Activated CD4-positive, alpha-beta T cell treated with anti-CD3 and anti-CD28 coated beads for 36 hours (primary cell): ENCODE results near the gene KIF21A. TPM values are rescaled to one million over a fixed set of nuclear protein-coding genes. Genes with fewer than 3 reads are reported as not detected.

Source experiments
- ATAC-seq: fragments of 200-7000 bp; cut with Tn5 transposase; one replicate; pipeline ENCODE4 v1.10.0; 2021; ENCODE audit warnings: mild to moderate bottlenecking, moderate library complexity
- CTCF ChIA-PET: fragments of 350-600 bp; sonication (Branson Sonifier 250); formaldehyde crosslinking; loops from one replicate; lab custom pipeline; 2021; ENCODE audit warnings: antibody characterized with exemption; lab: Charles Lee
- POLR2A ChIA-PET: fragments of 350-600 bp; sonication (Branson Sonifier 250); formaldehyde crosslinking; loops from one replicate; lab custom pipeline; 2021; ENCODE audit warnings: antibody characterized with exemption, inconsistent platforms; lab: Charles Lee
- DNase-seq: peaks from one replicate; pipeline ENCODE4 v3.0.0-alpha.2; 2020
- H3K27ac Mint-ChIP-seq: one replicate; pipeline ENCODE4 v1.8.0; 2021; ENCODE audit warnings: mixed read lengths
- H3K27me3 Mint-ChIP-seq: one replicate; pipeline ENCODE4 v1.8.0; 2021; ENCODE audit warnings: mixed read lengths
- H3K36me3 Mint-ChIP-seq: one replicate; pipeline ENCODE4 v1.8.0; 2021; ENCODE audit warnings: low read depth, mixed read lengths
- H3K4me1 Mint-ChIP-seq: one replicate; pipeline ENCODE4 v1.8.0; 2021; ENCODE audit warnings: mixed read lengths
- H3K4me3 Mint-ChIP-seq: one replicate; pipeline ENCODE4 v1.8.0; 2021; ENCODE audit warnings: mild to moderate bottlenecking, moderate library complexity, mixed read lengths
- H3K9me3 Mint-ChIP-seq: one replicate; pipeline ENCODE4 v1.8.0; 2021; ENCODE audit warnings: low read depth, mixed read lengths
- intact Hi-C, 2 experiments: fragments of 100-400 bp; cut with DNase I in 1 of 2; cut with micrococcal nuclease in 1 of 2; formaldehyde crosslinking; loops; one replicate each; pipeline versions ENCODE4 v1.14.2 to v1.15.1; 2022 to 2024; cut with DNase I, micrococcal nuclease
- total RNA-seq, 2 experiments: library from RNA; stranded (reverse); gene quantifications; one replicate each; pipeline ENCODE4 v1.2.3, GENCODE V29; 2021

Gene KIF21A
- total RNA-seq, 2 experiments from 2014 or later = 12.0 to 13.9 TPM

- no peaks in the 10 kb centered on the region for H3K36me3 Mint-ChIP-seq
- CTCF ChIA-PET = no interaction called here
- H3K4me1 Mint-ChIP-seq = no peaks in the 10 kb centered on the region
Measured at GRCh38 chr12:39461059-39461458, 18.1 kb upstream of the KIF21A start.

GRCh38 chr12:39459027-39459434, 16.1 kb upstream of the KIF21A start:
- H3K36me3 Mint-ChIP-seq = no peaks in the 10 kb centered on the region
- no peak for ATAC-seq
- H3K9me3 Mint-ChIP-seq = no peaks in the 10 kb centered on the region
- no peaks in the 10 kb centered on the region for H3K27me3 Mint-ChIP-seq
- DNase-seq = no peak
- no peaks in the 10 kb centered on the region for H3K4me1 Mint-ChIP-seq
- ChIA-PET CTCF (no interaction called here), POLR2A (no interaction called here)
- no peak overlapping the region for H3K4me3 Mint-ChIP-seq
- H3K27ac Mint-ChIP-seq = no peak overlapping the region
- intact Hi-C loops = no loop called here

More at GRCh38 chr12:39461059-39461458, 18.1 kb upstream of the KIF21A start:
- Mint-ChIP-seq H3K4me3 (no peak overlapping the region), H3K27ac (no peak overlapping the region), H3K9me3 (no peaks in the 10 kb centered on the region), H3K27me3 (no peaks in the 10 kb centered on the region)
- intact Hi-C loops = no loop called here
- POLR2A ChIA-PET = no interaction called here
- no peak for ATAC-seq
- no peak for DNase-seq

- H3K4me3 Mint-ChIP-seq = no peak overlapping the region
- no peaks in the 10 kb centered on the region for H3K36me3 Mint-ChIP-seq
- ChIA-PET CTCF (interaction anchor here (1.2 to 1.3 kb wide), 2 partner anchors 13 to 28 kb away, joined by 3 read pairs; no protein-coding TSS in a partner anchor), POLR2A (no interaction called here)
- H3K9me3 Mint-ChIP-seq = no peaks in the 10 kb centered on the region
- no peak for ATAC-seq
- peaks cover 3% of the 10 kb centered on the region for H3K27me3 Mint-ChIP-seq
- H3K4me1 Mint-ChIP-seq = no peaks in the 10 kb centered on the region
- no peak overlapping the region for H3K27ac Mint-ChIP-seq
- intact Hi-C loops = no loop called here
- DNase-seq = no peak
Measured at GRCh38 chr12:39451977-39452376, 9.1 kb upstream of the KIF21A start.

GRCh38 chr12:39448038-39448437, 5.1 kb upstream of the KIF21A start:
- no peak for DNase-seq
- Mint-ChIP-seq H3K9me3 (no peaks in the 10 kb centered on the region), H3K4me1 (peaks cover 4% of the 10 kb centered on the region), H3K36me3 (no peaks in the 10 kb centered on the region), H3K27ac (no peak overlapping the region), H3K4me3 (no peak overlapping the region), H3K27me3 (peaks cover 7% of the 10 kb centered on the region)
- no peak for ATAC-seq
- CTCF ChIA-PET = no interaction called here
- POLR2A ChIA-PET = no interaction called here
- intact Hi-C loops = loop anchor here in 1 of 2 experiments (10.0 kb wide), 1 partner anchor 657 kb away; the partner anchor contains the start of gene SLC2A13

GRCh38 chr12:39443929-39444209, 949 bp upstream of the KIF21A start:
- DNase-seq = no peak
- intact Hi-C loops = loop anchor here (1.0 to 10.0 kb wide), 7 partner anchors 23 to 1127 kb away; partner anchors contain the start of genes SLC2A13 (in 2 of the 2), ABCD2 (in 1 of the 2) and ALG10B (in 1 of the 2)
- Mint-ChIP-seq H3K4me1 (peaks cover 19% of the 10 kb centered on the region), H3K27me3 (peaks cover 12% of the 10 kb centered on the region), H3K9me3 (no peaks in the 10 kb centered on the region), H3K27ac (peak overlapping the region; percentile 53), H3K4me3 (peak overlapping the region; percentile 66), H3K36me3 (no peaks in the 10 kb centered on the region)
- no peak for ATAC-seq
- POLR2A ChIA-PET = interaction anchor here (1.0 kb wide), 1 partner anchor 176 kb away, joined by 8 read pairs; the partner anchor contains the start of gene ABCD2
- CTCF ChIA-PET = interaction anchor here (0.7 to 2.1 kb wide), 5 partner anchors 14 to 176 kb away, joined by 3 to 6 read pairs (median 4); partner anchors contain the start of gene ABCD2

GRCh38 chr12:39442831-39443080, 164 bp downstream of the KIF21A start:
- intact Hi-C loops = loop anchor here (1.0 to 10.0 kb wide), 8 partner anchors 25 to 1125 kb away; partner anchors contain the start of genes SLC2A13 (in 2 of the 2), ABCD2 (in 1 of the 2) and ALG10B (in 1 of the 2)
- H3K4me1 Mint-ChIP-seq = peaks cover 19% of the 10 kb centered on the region
- POLR2A ChIA-PET = no interaction called here
- DNase-seq (no peak), ATAC-seq (peak; percentile 21)
- H3K36me3 Mint-ChIP-seq = no peaks in the 10 kb centered on the region
- no peaks in the 10 kb centered on the region for H3K9me3 Mint-ChIP-seq
- CTCF ChIA-PET = interaction anchor here (0.7 to 2.1 kb wide), 4 partner anchors 33 to 177 kb away, joined by 3 to 6 read pairs (median 3); partner anchors contain the start of gene ABCD2
- peaks cover 12% of the 10 kb centered on the region for H3K27me3 Mint-ChIP-seq
- no peak overlapping the region for H3K27ac Mint-ChIP-seq
- H3K4me3 Mint-ChIP-seq = peak overlapping the region; percentile 80

- ChIA-PET POLR2A (no interaction called here), CTCF (interaction anchor here (0.7 to 2.1 kb wide), 4 partner anchors 33 to 178 kb away, joined by 3 to 6 read pairs (median 3); partner anchors contain the start of gene ABCD2)
- peaks cover 19% of the 10 kb centered on the region for H3K4me1 Mint-ChIP-seq
- peaks cover 14% of the 10 kb centered on the region for H3K27me3 Mint-ChIP-seq
- intact Hi-C loops = loop anchor here (1.0 to 10.0 kb wide), 6 partner anchors 124 to 1125 kb away; partner anchors contain the start of genes SLC2A13 (in 2 of the 2) and ALG10B (in 1 of the 2)
- H3K36me3 Mint-ChIP-seq = no peaks in the 10 kb centered on the region
- H3K27ac Mint-ChIP-seq = peak overlapping the region; percentile 78
- peak overlapping the region; percentile 80 for H3K4me3 Mint-ChIP-seq
- H3K9me3 Mint-ChIP-seq = no peaks in the 10 kb centered on the region
- ATAC-seq (no peak), DNase-seq (peak; percentile 64)
Measured at GRCh38 chr12:39441963-39442830, 723 bp downstream of the KIF21A start.

- H3K4me3 Mint-ChIP-seq = peak overlapping the region; percentile 80
- peaks cover 17% of the 10 kb centered on the region for H3K27me3 Mint-ChIP-seq
- H3K9me3 Mint-ChIP-seq = no peaks in the 10 kb centered on the region
- intact Hi-C loops = loop anchor here (5.0 to 10.0 kb wide), 2 partner anchors 663 to 1124 kb away; partner anchors contain the start of genes ALG10B (in 1 of the 2) and SLC2A13 (in 1 of the 2)
- peak overlapping the region; percentile 78 for H3K27ac Mint-ChIP-seq
- peaks cover 19% of the 10 kb centered on the region for H3K4me1 Mint-ChIP-seq
- ChIA-PET CTCF (no interaction called here), POLR2A (no interaction called here)
- ATAC-seq (no peak), DNase-seq (no peak)
- no peaks in the 10 kb centered on the region for H3K36me3 Mint-ChIP-seq
Measured at GRCh38 chr12:39441189-39441962, 1.5 kb downstream of the KIF21A start.

- DNase-seq (no peak), ATAC-seq (no peak)
- Mint-ChIP-seq H3K36me3 (no peaks in the 10 kb centered on the region), H3K4me1 (peaks cover 19% of the 10 kb centered on the region), H3K27me3 (peaks cover 17% of the 10 kb centered on the region), H3K9me3 (no peaks in the 10 kb centered on the region), H3K27ac (no peak overlapping the region), H3K4me3 (no peak overlapping the region)
- ChIA-PET CTCF (no interaction called here), POLR2A (no interaction called here)
- intact Hi-C loops = loop anchor here (5.0 to 10.0 kb wide), 2 partner anchors 664 to 1123 kb away; partner anchors contain the start of genes ALG10B (in 1 of the 2) and SLC2A13 (in 1 of the 2)
Measured at GRCh38 chr12:39440781-39441180, 2.1 kb downstream of the KIF21A start.

- DNase-seq (no peak), ATAC-seq (no peak)
- Mint-ChIP-seq H3K4me1 (peaks cover 19% of the 10 kb centered on the region), H3K9me3 (no peaks in the 10 kb centered on the region), H3K36me3 (no peaks in the 10 kb centered on the region), H3K27ac (no peak overlapping the region), H3K27me3 (peaks cover 17% of the 10 kb centered on the region), H3K4me3 (no peak overlapping the region)
- ChIA-PET POLR2A (no interaction called here), CTCF (interaction anchor here (0.8 kb wide), 1 partner anchor 9 kb away, joined by 3 read pairs; no protein-coding TSS in a partner anchor)
- intact Hi-C loops = loop anchor here (5.0 to 10.0 kb wide), 2 partner anchors 665 to 1123 kb away; partner anchors contain the start of genes ALG10B (in 1 of the 2) and SLC2A13 (in 1 of the 2)
Measured at GRCh38 chr12:39440101-39440500, 2.8 kb downstream of the KIF21A start.

GRCh38 chr12:39435531-39435930, 7.4 kb downstream of the KIF21A start:
- no peak for ATAC-seq
- no peaks in the 10 kb centered on the region for H3K36me3 Mint-ChIP-seq
- intact Hi-C loops = no loop called here
- no peak overlapping the region for H3K4me3 Mint-ChIP-seq
- ChIA-PET CTCF (interaction anchor here (0.8 kb wide), 1 partner anchor 574 kb away, joined by 4 read pairs; no protein-coding TSS in a partner anchor), POLR2A (no interaction called here)
- H3K9me3 Mint-ChIP-seq = no peaks in the 10 kb centered on the region
- no peaks in the 10 kb centered on the region for H3K4me1 Mint-ChIP-seq
- DNase-seq = no peak
- no peak overlapping the region for H3K27ac Mint-ChIP-seq
- peaks cover 5% of the 10 kb centered on the region for H3K27me3 Mint-ChIP-seq
